Keratinocyte (primary cell): ENCODE results near the gene DYNC2I2. TPM values are rescaled to one million over a fixed set of nuclear protein-coding genes. Genes with fewer than 3 reads are reported as not detected.

Experiments
- DNase-seq: peaks from one replicate; pipeline ENCODE4 v3.0.0-alpha.2; 2011; ENCODE audit warnings: low read depth, missing footprints, low spot score
- FAIRE-seq: peaks from 2 replicates; lab custom pipeline; 2011; peaks lifted over from hg19 to GRCh38; lab: Jason Lieb, UNC
- H2AFZ ChIP-seq: 2 replicates; pipeline ENCODE4 v1.6.0; 2012; ENCODE audit warnings: low read length, control low read depth, inconsistent platforms; ENCODE audit not compliant: control insufficient read depth
- H3K27ac ChIP-seq: 2 replicates; pipeline ENCODE4 v1.5.1; 2011; ENCODE audit warnings: low read length; ENCODE audit not compliant: control insufficient read depth, insufficient read depth
- H3K27me3 ChIP-seq: 3 replicates; pipeline ENCODE4 v1.6.0; 2011; ENCODE audit warnings: low read length; ENCODE audit not compliant: control insufficient read depth, insufficient read depth; ENCODE audit errors: extremely low read depth
- H3K36me3 ChIP-seq, 2 experiments: 2 replicates in 1 of 2; 3 replicates in 1 of 2; pipeline ENCODE4 v1.5.1; 2011; ENCODE audit warnings: low read length in 2 of 2, mild to moderate bottlenecking in 1 of 2; ENCODE audit not compliant: control insufficient read depth in 2 of 2, insufficient read depth in 2 of 2; ENCODE audit errors: extremely low read depth in 1 of 2
- H3K4me1 ChIP-seq: 3 replicates; pipeline ENCODE4 v1.5.1; 2011; ENCODE audit warnings: low read length; ENCODE audit not compliant: control insufficient read depth, insufficient read depth; ENCODE audit errors: extremely low read depth
- H3K4me2 ChIP-seq: 3 replicates; pipeline ENCODE4 v1.6.0; 2011; ENCODE audit warnings: low read depth, low read length; ENCODE audit not compliant: control insufficient read depth, insufficient read depth; ENCODE audit errors: extremely low read depth
- H3K4me3 ChIP-seq, 3 experiments: fragments of 200-600 bp in 1 of 3; sonication (generic) in 1 of 3; 2 replicates in 2 of 3; 3 replicates in 1 of 3; pipeline ENCODE4 v1.5.1; 2011 to 2016; ENCODE audit warnings: low read length in 3 of 3, mild to moderate bottlenecking in 3 of 3, control low read depth in 2 of 3, inconsistent platforms in 1 of 3, low read depth in 1 of 3, mixed read lengths in 1 of 3, mixed run types in 1 of 3, moderate library complexity in 1 of 3; ENCODE audit not compliant: control insufficient read depth in 2 of 3, insufficient read depth in 2 of 3; ENCODE audit errors: extremely low read depth in 1 of 3
- H3K79me2 ChIP-seq: 2 replicates; pipeline ENCODE4 v1.6.0; 2012; ENCODE audit warnings: low read length; ENCODE audit not compliant: control insufficient read depth, insufficient read depth
- H3K9ac ChIP-seq: 3 replicates; pipeline ENCODE4 v1.6.0; 2011; ENCODE audit warnings: low read length; ENCODE audit not compliant: control insufficient read depth, insufficient read depth; ENCODE audit errors: extremely low read depth
- H3K9me1 ChIP-seq: 3 replicates; pipeline ENCODE4 v1.6.0; 2011; ENCODE audit warnings: low read length; ENCODE audit not compliant: control insufficient read depth, insufficient read depth; ENCODE audit errors: extremely low read depth
- H3K9me3 ChIP-seq: 2 replicates; pipeline ENCODE4 v1.5.1; 2012; ENCODE audit warnings: low read depth, low read length; ENCODE audit not compliant: control insufficient read depth
- H4K20me1 ChIP-seq: 3 replicates; pipeline ENCODE4 v1.6.0; 2011; ENCODE audit warnings: low read length; ENCODE audit not compliant: control insufficient read depth, insufficient read depth; ENCODE audit errors: extremely low read depth
- EZH2 ChIP-seq: IDR thresholded peaks from one replicate; pipeline ENCODE4 v1.6.1; 2012; ENCODE audit warnings: inconsistent platforms, mild to moderate bottlenecking, low read length, moderate library complexity
- dilution Hi-C: fragments of 300-500 bp; cut with MboI; formaldehyde crosslinking; loops from one replicate; pipeline ENCODE4 v1.7.0; 2020; ENCODE audit warnings: low sequenced_read_pairs; ENCODE audit not compliant: extremely low pct_ligation_motif_present
- polyA plus RNA-seq, 5 experiments: library from polyadenylated mRNA; depleted of rRNA in 3 of 5; stranded (reverse) in 3 of 5; stranded (forward) in 1 of 5; unstranded in 1 of 5; fragments of >200 nt; gene quantifications; 1 replicate in 1 of 5; 2 replicates in 3 of 5; 3 replicates in 1 of 5; pipeline versions ENCODE4 v1.2.1 to v1.2.3, GENCODE V29; 2011 to 2012; ENCODE audit warnings: missing spikeins in 2 of 5, low read depth in 1 of 5, low replicate concordance in 1 of 5
- TF ChIP-seq, protein P1 (sequence below), 3 experiments: IDR thresholded peaks in 1 of 3; conservative IDR thresholded peaks in 1 of 3; optimal IDR thresholded peaks in 1 of 3; 2 replicates in 2 of 3; 3 replicates in 1 of 3; pipeline versions ENCODE3 to v1.5.1; 2011; ENCODE audit warnings: low read length in 3 of 3, mild to moderate bottlenecking in 3 of 3, moderate library complexity in 2 of 3, control low read depth in 1 of 3, inconsistent platforms in 1 of 3; ENCODE audit not compliant: insufficient read depth in 2 of 3; ENCODE audit errors: extremely low read depth in 1 of 3

DYNC2I2 gene
- polyA plus RNA-seq, 1 donor (not counting 4 experiments of a cell fraction or from before 2014, with no cell fraction given): 11.5 TPM

- Histone ChIP-seq H3K9me1 (no peaks in the 10 kb centered on the region), H3K27ac (no peak overlapping the region), H3K9ac (no peak overlapping the region), H4K20me1 (no peaks in the 10 kb centered on the region), H3K4me1 (no peaks in the 10 kb centered on the region), H3K79me2 (no peaks in the 10 kb centered on the region), H3K4me2 (no peak overlapping the region), H3K27me3 (no peaks in the 10 kb centered on the region), H3K4me3 (no peak overlapping the region), H3K9me3 (no peaks in the 10 kb centered on the region), H3K36me3 (no peaks in the 10 kb centered on the region), H2AFZ (no peak overlapping the region)
- dilution Hi-C loops: no loop called here
- no peak for FAIRE-seq
- no peak for DNase-seq
- TF ChIP-seq, protein P1, sequence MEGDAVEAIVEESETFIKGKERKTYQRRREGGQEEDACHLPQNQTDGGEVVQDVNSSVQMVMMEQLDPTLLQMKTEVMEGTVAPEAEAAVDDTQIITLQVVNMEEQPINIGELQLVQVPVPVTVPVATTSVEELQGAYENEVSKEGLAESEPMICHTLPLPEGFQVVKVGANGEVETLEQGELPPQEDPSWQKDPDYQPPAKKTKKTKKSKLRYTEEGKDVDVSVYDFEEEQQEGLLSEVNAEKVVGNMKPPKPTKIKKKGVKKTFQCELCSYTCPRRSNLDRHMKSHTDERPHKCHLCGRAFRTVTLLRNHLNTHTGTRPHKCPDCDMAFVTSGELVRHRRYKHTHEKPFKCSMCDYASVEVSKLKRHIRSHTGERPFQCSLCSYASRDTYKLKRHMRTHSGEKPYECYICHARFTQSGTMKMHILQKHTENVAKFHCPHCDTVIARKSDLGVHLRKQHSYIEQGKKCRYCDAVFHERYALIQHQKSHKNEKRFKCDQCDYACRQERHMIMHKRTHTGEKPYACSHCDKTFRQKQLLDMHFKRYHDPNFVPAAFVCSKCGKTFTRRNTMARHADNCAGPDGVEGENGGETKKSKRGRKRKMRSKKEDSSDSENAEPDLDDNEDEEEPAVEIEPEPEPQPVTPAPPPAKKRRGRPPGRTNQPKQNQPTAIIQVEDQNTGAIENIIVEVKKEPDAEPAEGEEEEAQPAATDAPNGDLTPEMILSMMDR (optimal IDR thresholded peaks at IDR 0.05 in 1 of 3, IDR thresholded peaks at IDR 0.05 in 1 of 3, conservative IDR thresholded peaks at IDR 0.05 in 1 of 3; ENCODE audit: extremely low read depth in 1 of 3, insufficient read depth in 2 of 3, low read length in 3 of 3): no peak
- no peak for TF ChIP-seq EZH2
These were observed 1.1 kb upstream of the DYNC2I2 start for GRCh38 chr9:128657796-128658195.

GRCh38 chr9:128657344-128657704, 677 bp upstream of the DYNC2I2 start:
- peak overlapping the region; percentile 94 for H3K4me2 ChIP-seq
- no peaks in the 10 kb centered on the region for H3K4me1 ChIP-seq
- DNase-seq (no peak), FAIRE-seq (no peak)
- H3K27me3 ChIP-seq: no peaks in the 10 kb centered on the region
- peak overlapping the region; percentile 98 for H3K9ac ChIP-seq
- H3K79me2 ChIP-seq: no peaks in the 10 kb centered on the region
- H3K9me1 ChIP-seq: no peaks in the 10 kb centered on the region
- TF ChIP-seq, protein P1 (optimal IDR thresholded peaks at IDR 0.05 in 1 of 3, IDR thresholded peaks at IDR 0.05 in 1 of 3, conservative IDR thresholded peaks at IDR 0.05 in 1 of 3; ENCODE audit: extremely low read depth in 1 of 3, insufficient read depth in 2 of 3, low read length in 3 of 3): no peak
- TF ChIP-seq EZH2: no peak
- no peak overlapping the region for H3K4me3 ChIP-seq
- H3K36me3 ChIP-seq: no peaks in the 10 kb centered on the region
- no peaks in the 10 kb centered on the region for H4K20me1 ChIP-seq
- dilution Hi-C loops: no loop called here
- H2AFZ ChIP-seq: peak overlapping the region; percentile 98
- H3K9me3 ChIP-seq: no peaks in the 10 kb centered on the region
- H3K27ac ChIP-seq: peak overlapping the region; percentile 98
